Measurements from ENCODE around the gene ABCC1.
"Not testable (repeated sequence)": the region's sequence is repeated elsewhere in the genome, so short reads cannot be mapped to it uniquely, and the experiment has no call there.

ABCC1 gene

GRCh38 chr16:15952265-15952711 lies 2.9 kb downstream of the ABCC1 start:
- no peak for DNase-seq (ENCODE audit: extremely low read depth, low read depth)
- TF ChIP-seq CTCF (IDR thresholded peaks at IDR 0.05; ENCODE audit: low read depth, low read length, missing control alignments), result no peak
- peak overlapping the region; percentile 62 for H3K4me3 ChIP-seq (replicated peaks; ENCODE audit: low read depth, low read length)

- no peak overlapping the region for H3K4me3 ChIP-seq (replicated peaks; ENCODE audit: low read depth, low read length)
- no peak for TF ChIP-seq CTCF (IDR thresholded peaks at IDR 0.05; ENCODE audit: low read depth, low read length, missing control alignments)
- DNase-seq (ENCODE audit: extremely low read depth, low read depth), result no peak
These were observed 4.1 kb downstream of the ABCC1 start for GRCh38 chr16:15953477-15953876.

- no peak for DNase-seq (ENCODE audit: extremely low read depth, low read depth)
- no peak overlapping the region for H3K4me3 ChIP-seq (replicated peaks; ENCODE audit: low read depth, low read length)
- TF ChIP-seq CTCF (IDR thresholded peaks at IDR 0.05; ENCODE audit: low read depth, low read length, missing control alignments), result no peak
These were observed 4.8 kb downstream of the ABCC1 start for GRCh38 chr16:15953929-15954813.

GRCh38 chr16:15954814-15955151 lies 5.4 kb downstream of the ABCC1 start:
- no peak for DNase-seq (ENCODE audit: extremely low read depth, low read depth)
- TF ChIP-seq CTCF (IDR thresholded peaks at IDR 0.05; ENCODE audit: low read depth, low read length, missing control alignments), result no peak
- no peak overlapping the region for H3K4me3 ChIP-seq (replicated peaks; ENCODE audit: low read depth, low read length)

GRCh38 chr16:15955425-15955824 lies 6.0 kb downstream of the ABCC1 start:
- TF ChIP-seq CTCF (IDR thresholded peaks at IDR 0.05; ENCODE audit: low read depth, low read length, missing control alignments), result no peak
- DNase-seq (ENCODE audit: extremely low read depth, low read depth), result no peak
- H3K4me3 ChIP-seq (replicated peaks; ENCODE audit: low read depth, low read length), result no peak overlapping the region

- H3K4me3 ChIP-seq (replicated peaks; ENCODE audit: low read depth, low read length); DNase-seq (ENCODE audit: extremely low read depth, low read depth): not testable (repeated sequence)
These were observed 6.7 kb downstream of the ABCC1 start for GRCh38 chr16:15956106-15956505.

GRCh38 chr16:15958703-15959348 lies 9.4 kb downstream of the ABCC1 start:
- no peak for DNase-seq (ENCODE audit: extremely low read depth, low read depth)
- TF ChIP-seq CTCF (IDR thresholded peaks at IDR 0.05; ENCODE audit: low read depth, low read length, missing control alignments), result no peak
- H3K4me3 ChIP-seq (replicated peaks; ENCODE audit: low read depth, low read length), result no peak overlapping the region
